HEK293 (cell line): ENCODE data around the gene RASSF1.

Experiments
- CTCF ChIP-seq: fragments of 450-650 bp; formaldehyde crosslinking; IDR thresholded peaks from 2 replicates; pipeline ENCODE4 v1.5.1; 2016; ENCODE audit warnings: missing biosample characterization, missing genetic modification characterization
- SETDB1 ChIP-seq: IDR thresholded peaks from one replicate; pipeline ENCODE4 v1.6.1; 2017; ENCODE audit warnings: mild to moderate bottlenecking, low read length, moderate library complexity, mixed read lengths; ENCODE audit not compliant: insufficient read length
- WT1 ChIP-seq: fragments of 450-650 bp; formaldehyde crosslinking; IDR thresholded peaks from 2 replicates; pipeline ENCODE4 v1.5.1; 2016; ENCODE audit warnings: missing biosample characterization, missing genetic modification characterization
- ZBTB1 ChIP-seq: fragments of 450-650 bp; formaldehyde crosslinking; IDR thresholded peaks from 2 replicates; pipeline ENCODE4 v1.5.1; 2016; ENCODE audit warnings: missing biosample characterization, missing genetic modification characterization
- ZNF114 ChIP-seq: fragments of 450-650 bp; formaldehyde crosslinking; IDR thresholded peaks from 2 replicates; pipeline ENCODE4 v1.5.0; 2017; ENCODE audit warnings: missing biosample characterization, missing genetic modification characterization
- ZNF132 ChIP-seq: fragments of 450-650 bp; formaldehyde crosslinking; IDR thresholded peaks from 2 replicates; pipeline ENCODE4 v1.5.1; 2017; ENCODE audit warnings: missing biosample characterization, missing genetic modification characterization, borderline replicate concordance
- ZNF175 ChIP-seq: fragments of 450-650 bp; formaldehyde crosslinking; IDR thresholded peaks from 2 replicates; pipeline ENCODE4 v1.5.1; 2016; ENCODE audit warnings: missing biosample characterization, missing genetic modification characterization
- ZNF274 ChIP-seq, 2 experiments: fragments of 200-500 bp in 1 of 2; fragments of 450-650 bp in 1 of 2; sonication (Bioruptor generic) in 1 of 2; formaldehyde crosslinking in 1 of 2; IDR thresholded peaks; 2 replicates each; pipeline versions ENCODE4 v1.5.1 to v1.6.1; 2014 to 2016; ENCODE audit warnings: borderline replicate concordance in 1 of 2, inconsistent platforms in 1 of 2, low read length in 1 of 2, missing biosample characterization in 1 of 2, missing genetic modification characterization in 1 of 2
- ZNF335 ChIP-seq: fragments of 450-650 bp; formaldehyde crosslinking; conservative IDR thresholded peaks from 2 replicates; pipeline ENCODE4 v1.5.1; 2016; ENCODE audit warnings: missing biosample characterization, missing genetic modification characterization
- TF ChIP-seq, protein P1 (sequence below): fragments of 450-650 bp; formaldehyde crosslinking; optimal IDR thresholded peaks from 2 replicates; pipeline ENCODE3; 2016; ENCODE audit warnings: missing biosample characterization, mild to moderate bottlenecking, missing genetic modification characterization

DNA sequence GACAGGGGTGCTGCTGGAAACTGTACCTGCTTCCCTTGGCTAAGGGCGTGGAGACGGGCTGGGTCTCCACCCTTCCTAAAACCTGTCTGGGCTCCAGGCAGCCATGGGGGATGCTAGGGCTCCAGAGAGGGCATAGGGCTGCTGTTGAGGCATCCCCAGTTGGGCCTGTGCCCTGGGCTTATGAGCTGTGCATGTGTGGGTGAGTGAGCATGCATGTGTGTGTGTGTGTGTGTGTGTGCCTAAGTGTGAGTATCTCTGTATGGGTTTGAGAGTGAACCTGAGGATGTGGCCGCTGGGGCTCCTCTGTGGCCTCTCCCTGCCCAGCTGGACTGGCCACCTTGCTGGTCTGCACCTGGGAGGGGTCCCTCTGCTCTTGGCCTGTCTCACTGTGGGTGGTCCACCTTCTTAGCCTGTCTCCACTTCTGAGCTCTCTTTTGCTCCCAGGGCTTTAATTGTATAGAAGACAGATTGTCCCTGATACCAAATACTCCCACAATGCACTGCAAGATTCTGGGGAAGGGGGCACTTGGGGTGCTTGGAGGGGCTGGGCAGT, 30.6 kb upstream of the RASSF1 start:
- TF ChIP-seq WT1 (tag by site-specific recombination) = no peak
- TF ChIP-seq ZNF114 (tag by site-specific recombination) = no peak
- no peak for TF ChIP-seq ZNF175 (tag by site-specific recombination)
- TF ChIP-seq CTCF = no peak
- no peak for TF ChIP-seq ZNF274 (IDR thresholded peaks at IDR 0.05; ENCODE audit: low read length)
- TF ChIP-seq ZNF274 (tag by site-specific recombination; IDR thresholded peaks at IDR 0.05; ENCODE audit: borderline replicate concordance) = no peak
- no peak for TF ChIP-seq ZBTB1 (tag by site-specific recombination)
- TF ChIP-seq ZNF132 (tag by site-specific recombination) = no peak
- TF ChIP-seq, protein P1, sequence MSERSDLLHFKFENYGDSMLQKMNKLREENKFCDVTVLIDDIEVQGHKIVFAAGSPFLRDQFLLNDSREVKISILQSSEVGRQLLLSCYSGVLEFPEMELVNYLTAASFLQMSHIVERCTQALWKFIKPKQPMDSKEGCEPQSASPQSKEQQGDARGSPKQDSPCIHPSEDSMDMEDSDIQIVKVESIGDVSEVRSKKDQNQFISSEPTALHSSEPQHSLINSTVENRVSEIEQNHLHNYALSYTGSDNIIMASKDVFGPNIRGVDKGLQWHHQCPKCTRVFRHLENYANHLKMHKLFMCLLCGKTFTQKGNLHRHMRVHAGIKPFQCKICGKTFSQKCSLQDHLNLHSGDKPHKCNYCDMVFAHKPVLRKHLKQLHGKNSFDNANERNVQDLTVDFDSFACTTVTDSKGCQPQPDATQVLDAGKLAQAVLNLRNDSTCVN (tag by site-specific recombination) = no peak
- TF ChIP-seq ZNF335 (tag by site-specific recombination) = no peak
- TF ChIP-seq SETDB1 = no peak
